Measurements from ENCODE around the gene GYS2. TPM values are rescaled to one million over a fixed set of nuclear protein-coding genes. Genes with fewer than 3 reads are reported as not detected.
"Not testable (repeated sequence)": the region's sequence is repeated elsewhere in the genome, so short reads cannot be mapped to it uniquely, and the experiment has no call there.

GYS2 gene
- total and polyA plus RNA-seq, 4 donors = 0.15 TPM; not detected in 3

- 65 to 73% methylated on average over 2 of the region's 2 CpGs for WGBS, 2 donors
- DNase-seq (no peak), ATAC-seq (ENCODE audit: low FRiP score) (no peak)
- peaks cover 0 to 2% of the 10 kb centered on the region in 2 donors for H3K27me3 ChIP-seq (ENCODE audit: control insufficient read depth in 1 of 2, insufficient read depth in 2 of 2, low read length in 1 of 2)
- H3K4me1 ChIP-seq (ENCODE audit: control insufficient read depth in 1 of 2, insufficient read depth in 2 of 2, low read length in 2 of 2) = no peaks in the 10 kb centered on the region
- H3K27ac ChIP-seq (ENCODE audit: low read depth in 1 of 2, low read length in 2 of 2) = no peak overlapping the region
- intact Hi-C loops (cut with DNase I) = no loop called here
- no peaks in the 10 kb centered on the region for H3K36me3 ChIP-seq (ENCODE audit: control insufficient read depth in 1 of 2, insufficient read depth in 2 of 2, low read length in 1 of 2)
- H3K4me3 ChIP-seq (ENCODE audit: low read length in 2 of 2) = no peak overlapping the region
- no peaks in the 10 kb centered on the region for H3K9me3 ChIP-seq (ENCODE audit: control insufficient read depth, low read length)
These were observed 9.3 kb upstream of the GYS2 start for GRCh38 chr12:21613931-21614330.

DNA sequence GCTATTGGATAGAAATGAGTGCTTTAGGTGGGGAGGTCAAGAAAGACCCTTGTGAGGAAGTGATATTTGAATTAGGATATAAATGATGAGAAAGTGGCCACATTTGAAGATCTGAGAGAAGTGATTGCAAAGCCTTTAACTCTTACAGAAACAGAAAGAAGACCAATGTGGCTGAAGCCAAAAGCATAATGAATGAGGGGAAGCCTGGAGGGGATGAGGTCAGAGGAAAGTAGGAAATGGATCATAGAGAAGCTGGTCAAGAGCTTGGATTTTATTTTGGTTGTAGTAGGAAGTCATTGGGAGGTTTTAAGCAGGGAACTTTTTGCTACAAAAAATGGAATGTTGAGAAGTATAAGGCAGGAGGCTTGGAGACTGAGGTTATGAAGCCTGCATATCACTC, 3.5 kb upstream of the GYS2 start:
- intact Hi-C loops (cut with DNase I) = loop anchor here (5.0 kb wide), 2 partner anchors 69 to 74 kb away; no protein-coding TSS in a partner anchor
- ATAC-seq (ENCODE audit: low FRiP score) (no peak), DNase-seq (no peak)
- Histone ChIP-seq H3K9me3 (ENCODE audit: control insufficient read depth, low read length) (no peaks in the 10 kb centered on the region), H3K36me3 (ENCODE audit: control insufficient read depth in 1 of 2, insufficient read depth in 2 of 2, low read length in 1 of 2) (no peaks in the 10 kb centered on the region), H3K27ac (ENCODE audit: low read depth in 1 of 2, low read length in 2 of 2) (no peak overlapping the region), H3K4me1 (ENCODE audit: control insufficient read depth in 1 of 2, insufficient read depth in 2 of 2, low read length in 2 of 2) (no peaks in the 10 kb centered on the region), H3K27me3 (ENCODE audit: control insufficient read depth in 1 of 2, insufficient read depth in 2 of 2, low read length in 1 of 2) (peaks cover 0 to 2% of the 10 kb centered on the region in 2 donors), H3K4me3 (ENCODE audit: low read length in 2 of 2) (no peak overlapping the region)

DNA sequence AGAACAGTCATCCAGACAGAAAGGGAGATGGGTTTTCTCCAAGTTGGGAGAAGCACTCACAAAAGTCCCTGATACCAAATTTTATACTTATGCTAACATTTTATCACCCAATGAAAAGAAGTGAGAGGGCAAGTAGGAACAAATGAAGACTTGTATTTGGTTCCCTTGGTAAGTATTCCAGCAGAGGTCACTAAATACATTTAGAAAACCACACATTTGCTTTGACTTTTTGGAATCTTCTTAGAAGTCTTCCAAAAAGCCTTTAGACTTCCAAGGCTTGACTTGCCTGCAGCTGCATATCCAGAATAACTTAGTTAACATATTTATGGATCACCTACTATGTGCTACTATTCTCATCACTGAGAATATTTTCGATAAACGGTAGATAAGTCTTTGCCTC, 3.1 kb upstream of the GYS2 start:
- WGBS, 2 donors = 28 to 40% methylated on average over 2 of the region's 2 CpGs
- DNase-seq (no peak), ATAC-seq (ENCODE audit: low FRiP score) (no peak)
- intact Hi-C loops (cut with DNase I) = loop anchor here (5.0 kb wide), 2 partner anchors 70 to 75 kb away; no protein-coding TSS in a partner anchor
- peaks cover 0 to 2% of the 10 kb centered on the region in 2 donors for H3K27me3 ChIP-seq (ENCODE audit: control insufficient read depth in 1 of 2, insufficient read depth in 2 of 2, low read length in 1 of 2)
- no peaks in the 10 kb centered on the region for H3K9me3 ChIP-seq (ENCODE audit: control insufficient read depth, low read length)
- no peak overlapping the region for H3K27ac ChIP-seq (ENCODE audit: low read depth in 1 of 2, low read length in 2 of 2)
- no peaks in the 10 kb centered on the region for H3K4me1 ChIP-seq (ENCODE audit: control insufficient read depth in 1 of 2, insufficient read depth in 2 of 2, low read length in 2 of 2)
- no peaks in the 10 kb centered on the region for H3K36me3 ChIP-seq (ENCODE audit: control insufficient read depth in 1 of 2, insufficient read depth in 2 of 2, low read length in 1 of 2)
- no peak overlapping the region for H3K4me3 ChIP-seq (ENCODE audit: low read length in 2 of 2)

DNA sequence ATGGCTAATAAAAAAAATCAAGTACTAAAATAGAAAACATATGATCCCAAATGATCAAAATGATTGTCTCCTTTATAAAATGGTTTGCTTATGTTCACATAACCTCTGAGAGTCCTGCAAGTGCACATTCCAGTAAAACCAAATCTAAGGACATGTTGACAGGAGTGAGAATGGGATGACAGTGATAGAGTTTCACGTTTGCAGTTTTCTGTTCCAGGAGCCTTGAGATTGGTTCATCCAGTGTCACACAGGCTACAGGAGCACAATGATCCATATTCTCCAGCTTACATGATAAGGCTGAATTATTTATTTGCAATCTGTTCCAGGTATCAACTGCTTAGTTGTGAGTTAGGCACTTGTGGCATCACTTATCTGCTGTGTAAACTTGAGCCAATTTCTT, 1.5 kb upstream of the GYS2 start:
- Histone ChIP-seq H3K9me3 (ENCODE audit: control insufficient read depth, low read length) (no peaks in the 10 kb centered on the region), H3K36me3 (ENCODE audit: control insufficient read depth in 1 of 2, insufficient read depth in 2 of 2, low read length in 1 of 2) (no peaks in the 10 kb centered on the region), H3K4me1 (ENCODE audit: control insufficient read depth in 1 of 2, insufficient read depth in 2 of 2, low read length in 2 of 2) (no peaks in the 10 kb centered on the region), H3K4me3 (ENCODE audit: low read length in 2 of 2) (no peak overlapping the region), H3K27me3 (ENCODE audit: control insufficient read depth in 1 of 2, insufficient read depth in 2 of 2, low read length in 1 of 2) (peaks cover 0 to 2% of the 10 kb centered on the region in 2 donors), H3K27ac (ENCODE audit: low read depth in 1 of 2, low read length in 2 of 2) (no peak overlapping the region)
- WGBS, 2 donors = 43 to 70% methylated on average over 1 of the region's 1 CpG
- ATAC-seq (ENCODE audit: low FRiP score) = no peak
- DNase-seq = no peak
- intact Hi-C loops (cut with DNase I) = loop anchor here (5.0 kb wide), 2 partner anchors 71 to 76 kb away; no protein-coding TSS in a partner anchor

GRCh38 chr12:21602774-21603173, 1.9 kb downstream of the GYS2 start:
- intact Hi-C loops (cut with DNase I) = no loop called here
- ATAC-seq (ENCODE audit: low FRiP score) (no peak), DNase-seq (no peak)
- Histone ChIP-seq H3K27ac (ENCODE audit: low read depth in 1 of 2, low read length in 2 of 2) (no peak overlapping the region), H3K9me3 (ENCODE audit: control insufficient read depth, low read length) (no peaks in the 10 kb centered on the region), H3K4me1 (ENCODE audit: control insufficient read depth in 1 of 2, insufficient read depth in 2 of 2, low read length in 2 of 2) (no peaks in the 10 kb centered on the region), H3K4me3 (ENCODE audit: low read length in 2 of 2) (no peak overlapping the region), H3K36me3 (ENCODE audit: control insufficient read depth in 1 of 2, insufficient read depth in 2 of 2, low read length in 1 of 2) (no peaks in the 10 kb centered on the region), H3K27me3 (ENCODE audit: control insufficient read depth in 1 of 2, insufficient read depth in 2 of 2, low read length in 1 of 2) (peaks cover 0 to 1% of the 10 kb centered on the region in 2 donors)
- 47 to 53% methylated on average over 2 of the region's 2 CpGs for WGBS, 2 donors

DNA sequence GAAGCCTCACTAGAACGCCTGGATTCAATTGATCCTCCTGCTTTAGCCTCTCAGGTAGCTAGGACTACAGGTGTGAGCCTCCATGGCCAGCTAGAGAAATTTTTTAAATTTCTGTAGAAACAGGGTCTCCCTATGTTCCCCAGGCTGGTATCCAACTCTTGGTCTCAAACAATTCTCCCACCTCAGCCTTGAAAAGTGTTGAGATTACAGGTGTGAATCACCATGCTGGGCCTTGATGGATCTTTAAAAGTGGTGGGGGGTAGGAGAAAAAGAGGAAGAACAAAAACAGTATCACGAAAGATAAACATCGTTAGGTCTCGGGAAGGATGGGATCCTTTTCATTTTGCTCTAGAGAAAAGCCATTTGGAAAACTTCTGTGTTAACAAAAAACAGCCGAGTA, 4.5 kb downstream of the GYS2 start:
- H3K9me3 ChIP-seq (ENCODE audit: control insufficient read depth, low read length) = peaks cover 2% of the 10 kb centered on the region
- H3K27ac ChIP-seq (ENCODE audit: low read depth in 1 of 2, low read length in 2 of 2) = no peak overlapping the region
- 62 to 68% methylated on average over 5 of the region's 5 CpGs for WGBS, 2 donors
- H3K4me1 ChIP-seq (ENCODE audit: control insufficient read depth in 1 of 2, insufficient read depth in 2 of 2, low read length in 2 of 2) = no peaks in the 10 kb centered on the region
- ATAC-seq (ENCODE audit: low FRiP score) = no peak
- H3K36me3 ChIP-seq (ENCODE audit: control insufficient read depth in 1 of 2, insufficient read depth in 2 of 2, low read length in 1 of 2) = no peaks in the 10 kb centered on the region
- H3K4me3 ChIP-seq (ENCODE audit: low read length in 2 of 2) = no peak overlapping the region
- H3K27me3 ChIP-seq (ENCODE audit: control insufficient read depth in 1 of 2, insufficient read depth in 2 of 2, low read length in 1 of 2) = peaks cover 0 to 1% of the 10 kb centered on the region in 2 donors
- intact Hi-C loops (cut with DNase I) = no loop called here
- DNase-seq = no peak

- WGBS, 2 donors = 85 to 90% methylated on average over 3 of the region's 3 CpGs
- Histone ChIP-seq H3K27me3 (ENCODE audit: control insufficient read depth in 1 of 2, insufficient read depth in 2 of 2, low read length in 1 of 2) (peaks cover 0 to 1% of the 10 kb centered on the region in 2 donors), H3K36me3 (ENCODE audit: control insufficient read depth in 1 of 2, insufficient read depth in 2 of 2, low read length in 1 of 2) (no peaks in the 10 kb centered on the region), H3K9me3 (ENCODE audit: control insufficient read depth, low read length) (peaks cover 2% of the 10 kb centered on the region), H3K4me1 (ENCODE audit: control insufficient read depth in 1 of 2, insufficient read depth in 2 of 2, low read length in 2 of 2) (no peaks in the 10 kb centered on the region), H3K4me3 (ENCODE audit: low read length in 2 of 2) (no peak overlapping the region), H3K27ac (ENCODE audit: low read depth in 1 of 2, low read length in 2 of 2) (no peak overlapping the region)
- ATAC-seq (ENCODE audit: low FRiP score) (no peak), DNase-seq (no peak)
- intact Hi-C loops (cut with DNase I) = no loop called here
These were observed 5.3 kb downstream of the GYS2 start for GRCh38 chr12:21599143-21599999.

DNA sequence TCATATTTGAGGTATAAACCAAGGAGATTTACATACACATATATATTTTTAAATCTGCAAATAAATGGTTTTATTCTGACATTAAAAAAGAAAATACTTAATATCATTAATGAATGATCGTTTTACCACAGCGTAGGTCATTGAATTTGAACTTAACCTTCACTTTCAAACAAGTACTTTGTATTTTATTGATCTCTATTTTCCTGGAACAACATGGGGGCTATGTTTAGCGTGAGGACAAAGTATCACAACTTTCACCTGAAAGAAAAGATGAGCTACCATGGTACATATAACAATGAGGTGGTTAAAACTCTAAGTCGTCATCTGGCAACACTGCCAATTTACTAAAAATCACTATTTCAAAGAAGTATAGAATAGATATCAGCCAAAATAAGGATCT, 6.0 kb downstream of the GYS2 start:
- no peak for ATAC-seq (ENCODE audit: low FRiP score)
- WGBS, 2 donors = 82 to 85% methylated on average over 4 of the region's 4 CpGs

GRCh38 chr12:21595356-21595755, 9.3 kb downstream of the GYS2 start:
- DNase-seq; ATAC-seq (ENCODE audit: low FRiP score); H3K27ac ChIP-seq (ENCODE audit: low read depth in 1 of 2, low read length in 2 of 2); H3K36me3 ChIP-seq (ENCODE audit: control insufficient read depth in 1 of 2, insufficient read depth in 2 of 2, low read length in 1 of 2); H3K4me1 ChIP-seq (ENCODE audit: control insufficient read depth in 1 of 2, insufficient read depth in 2 of 2, low read length in 2 of 2); H3K27me3 ChIP-seq (ENCODE audit: control insufficient read depth in 1 of 2, insufficient read depth in 2 of 2, low read length in 1 of 2); intact Hi-C loops (cut with DNase I); H3K9me3 ChIP-seq (ENCODE audit: control insufficient read depth, low read length); H3K4me3 ChIP-seq (ENCODE audit: low read length in 2 of 2): not testable (repeated sequence)

More for the DNA sequence above, 6.0 kb downstream of the GYS2 start:
- Histone ChIP-seq H3K9me3 (ENCODE audit: control insufficient read depth, low read length) (peaks cover 2% of the 10 kb centered on the region), H3K36me3 (ENCODE audit: control insufficient read depth in 1 of 2, insufficient read depth in 2 of 2, low read length in 1 of 2) (no peaks in the 10 kb centered on the region), H3K27ac (ENCODE audit: low read depth in 1 of 2, low read length in 2 of 2) (no peak overlapping the region), H3K27me3 (ENCODE audit: control insufficient read depth in 1 of 2, insufficient read depth in 2 of 2, low read length in 1 of 2) (peaks cover 0 to 1% of the 10 kb centered on the region in 2 donors), H3K4me1 (ENCODE audit: control insufficient read depth in 1 of 2, insufficient read depth in 2 of 2, low read length in 2 of 2) (no peaks in the 10 kb centered on the region), H3K4me3 (ENCODE audit: low read length in 2 of 2) (no peak overlapping the region)
- intact Hi-C loops (cut with DNase I) = no loop called here
- no peak for DNase-seq

Measured in aorta (tissue), 5 donors.